ENCODE results near the gene ZNF625.

ZNF625 gene

DNA sequence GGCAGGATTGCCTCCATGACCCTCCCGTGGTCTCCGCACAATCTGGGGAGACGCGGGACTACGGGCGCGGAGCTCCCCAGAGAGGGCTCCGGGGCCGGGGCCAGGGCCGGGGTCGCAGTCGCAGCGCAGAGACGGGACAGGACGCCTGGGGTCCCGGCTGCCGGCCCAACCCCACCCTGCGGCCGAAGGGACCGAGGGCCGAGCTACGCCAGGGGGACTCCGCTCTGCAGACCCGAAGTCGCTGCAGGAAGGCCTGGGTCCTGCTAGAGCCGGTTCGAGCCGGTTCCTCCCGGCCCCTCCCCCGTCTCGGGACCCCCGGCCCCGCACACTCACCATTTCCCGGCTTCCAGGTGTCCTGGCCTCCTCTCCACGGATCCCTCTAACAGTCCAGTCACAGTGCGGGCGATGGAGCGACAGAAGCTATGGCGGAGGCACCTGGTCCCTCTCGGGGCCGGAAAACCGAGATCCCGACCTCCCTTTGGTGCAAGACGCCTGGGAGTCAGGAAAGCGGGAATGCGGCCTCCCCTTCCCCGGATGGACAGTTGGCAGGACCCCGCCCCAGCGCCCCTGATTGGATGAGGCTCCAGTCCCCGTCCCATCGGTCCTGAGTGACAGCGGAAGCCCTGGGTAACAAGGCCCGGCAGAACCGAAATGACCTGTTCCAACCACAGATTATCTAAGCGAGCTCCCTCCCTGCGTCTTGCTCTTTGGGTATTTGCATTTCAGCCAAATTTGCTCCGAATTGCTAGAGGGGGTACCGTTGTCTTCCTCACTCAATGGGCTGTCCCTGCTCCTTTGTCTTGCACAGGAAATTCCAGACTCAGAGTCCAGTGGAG, at the start of gene ZNF625:
TSS of gene ZNF625 (minus strand) at position 512 of the 836 bp plus-strand sequence. CDS start at position 336, 176 bp downstream.
- peak in 1 of 3 experiments; percentile 47 for DNase-seq (ENCODE audit: low read depth in 3 of 3)

GRCh38 chr19:12205296-12205695, 48.8 kb upstream of the ZNF625 start:
- DNase-seq (ENCODE audit: low read depth in 3 of 3): no peak

- DNase-seq (ENCODE audit: low read depth in 3 of 3): peak; percentile 23 to 50 (median 30)
Measured at GRCh38 chr19:12202250-12202649, 45.7 kb upstream of the ZNF625 start.

DNA sequence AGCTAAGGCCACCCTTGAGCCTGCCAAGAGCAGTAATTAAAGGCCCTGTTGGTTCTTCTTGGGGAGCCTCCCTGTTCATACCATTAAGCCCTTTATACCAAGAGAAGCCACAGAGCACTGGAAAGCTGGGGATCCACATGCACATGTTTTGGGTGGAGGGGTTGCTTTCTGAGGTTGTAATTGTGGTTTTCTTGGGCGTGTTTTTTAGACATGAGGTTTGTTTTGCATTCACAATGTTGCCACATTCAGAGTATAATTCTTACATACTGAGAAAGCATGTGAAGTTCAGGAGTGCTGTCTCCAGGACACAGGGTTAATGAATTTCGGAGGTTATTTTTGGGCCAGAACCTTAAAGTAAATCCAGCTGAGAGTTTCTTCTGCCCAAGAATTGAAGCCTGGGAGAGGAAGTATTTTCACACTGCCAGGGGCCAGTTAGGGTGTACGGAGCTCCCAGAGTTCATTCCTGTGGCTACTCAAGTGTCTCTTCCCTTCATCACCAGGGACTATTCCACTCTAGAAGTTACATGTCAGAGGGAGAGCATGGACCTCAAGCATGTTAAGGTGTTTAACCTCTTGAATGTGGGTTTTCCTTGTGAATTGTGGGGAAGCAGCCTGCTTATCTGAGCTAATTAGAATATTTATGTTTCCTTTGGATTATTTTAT, 43.4 kb upstream of the ZNF625 start:
- no peak for DNase-seq (ENCODE audit: low read depth in 3 of 3)

DNA sequence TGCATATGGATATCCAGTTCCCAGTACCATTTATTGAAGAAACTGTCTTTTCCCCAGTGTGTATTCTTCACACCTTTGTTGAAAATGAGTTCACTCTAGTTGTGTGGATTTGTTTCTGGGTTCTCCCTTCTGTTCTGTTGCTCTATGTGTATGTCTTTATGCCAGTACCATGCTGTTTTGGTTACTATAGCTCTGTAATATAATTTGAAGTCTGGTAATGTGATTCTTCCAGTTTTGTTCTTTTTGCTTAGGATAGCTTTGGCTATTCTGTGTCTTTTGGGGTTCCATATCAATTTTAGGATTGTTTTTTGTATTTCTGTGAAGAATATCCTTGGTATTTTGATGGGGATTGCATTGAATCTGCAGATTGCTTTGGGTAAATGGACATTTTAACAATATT, 41.6 kb upstream of the ZNF625 start:
- no peak for DNase-seq (ENCODE audit: low read depth in 3 of 3)

GRCh38 chr19:12194827-12195731, 38.5 kb upstream of the ZNF625 start:
- DNase-seq (ENCODE audit: low read depth in 3 of 3): peak; percentile 55 to 75 (median 64)

DNA sequence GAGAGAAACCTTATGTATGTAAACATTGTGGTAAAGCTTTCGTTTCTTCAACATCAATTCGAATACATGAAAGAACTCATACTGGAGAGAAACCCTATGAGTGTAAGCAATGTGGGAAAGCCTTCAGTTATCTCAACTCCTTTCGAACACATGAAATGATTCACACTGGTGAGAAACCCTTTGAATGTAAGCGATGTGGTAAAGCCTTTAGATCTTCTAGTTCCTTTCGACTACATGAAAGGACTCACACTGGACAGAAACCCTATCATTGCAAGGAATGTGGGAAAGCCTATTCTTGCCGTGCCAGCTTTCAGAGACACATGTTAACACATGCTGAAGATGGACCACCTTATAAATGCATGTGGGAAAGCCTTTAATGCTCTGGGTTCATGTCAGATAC, 31.1 kb upstream of the ZNF625 start:
- no peak for DNase-seq (ENCODE audit: low read depth in 3 of 3)

GRCh38 chr19:12180377-12180776, 23.8 kb upstream of the ZNF625 start:
- no peak for DNase-seq (ENCODE audit: low read depth in 3 of 3)

- no peak for DNase-seq (ENCODE audit: low read depth in 3 of 3)
Measured at GRCh38 chr19:12166626-12167025, 10.1 kb upstream of the ZNF625 start.

DNA sequence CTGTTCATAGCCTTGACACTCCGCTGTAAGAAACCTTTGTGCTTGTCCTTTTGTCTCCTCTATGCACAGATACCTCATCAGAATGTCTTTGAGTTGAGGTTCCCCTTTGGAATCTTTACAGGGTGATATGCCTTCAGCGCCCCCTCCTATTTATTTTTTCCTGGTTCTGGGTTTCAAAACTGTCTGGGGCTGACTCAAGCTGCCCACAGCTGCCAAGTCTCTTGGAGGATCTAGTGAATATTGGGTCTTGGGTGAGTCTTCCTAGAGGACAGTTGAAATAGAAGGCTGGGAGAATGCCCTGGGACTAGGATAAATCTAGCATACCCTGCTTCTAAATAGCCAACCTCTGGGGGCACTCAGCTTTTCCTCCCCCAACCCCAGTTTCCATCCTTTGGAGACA, 7.3 kb upstream of the ZNF625 start:
- DNase-seq (ENCODE audit: low read depth in 3 of 3): no peak

DNA sequence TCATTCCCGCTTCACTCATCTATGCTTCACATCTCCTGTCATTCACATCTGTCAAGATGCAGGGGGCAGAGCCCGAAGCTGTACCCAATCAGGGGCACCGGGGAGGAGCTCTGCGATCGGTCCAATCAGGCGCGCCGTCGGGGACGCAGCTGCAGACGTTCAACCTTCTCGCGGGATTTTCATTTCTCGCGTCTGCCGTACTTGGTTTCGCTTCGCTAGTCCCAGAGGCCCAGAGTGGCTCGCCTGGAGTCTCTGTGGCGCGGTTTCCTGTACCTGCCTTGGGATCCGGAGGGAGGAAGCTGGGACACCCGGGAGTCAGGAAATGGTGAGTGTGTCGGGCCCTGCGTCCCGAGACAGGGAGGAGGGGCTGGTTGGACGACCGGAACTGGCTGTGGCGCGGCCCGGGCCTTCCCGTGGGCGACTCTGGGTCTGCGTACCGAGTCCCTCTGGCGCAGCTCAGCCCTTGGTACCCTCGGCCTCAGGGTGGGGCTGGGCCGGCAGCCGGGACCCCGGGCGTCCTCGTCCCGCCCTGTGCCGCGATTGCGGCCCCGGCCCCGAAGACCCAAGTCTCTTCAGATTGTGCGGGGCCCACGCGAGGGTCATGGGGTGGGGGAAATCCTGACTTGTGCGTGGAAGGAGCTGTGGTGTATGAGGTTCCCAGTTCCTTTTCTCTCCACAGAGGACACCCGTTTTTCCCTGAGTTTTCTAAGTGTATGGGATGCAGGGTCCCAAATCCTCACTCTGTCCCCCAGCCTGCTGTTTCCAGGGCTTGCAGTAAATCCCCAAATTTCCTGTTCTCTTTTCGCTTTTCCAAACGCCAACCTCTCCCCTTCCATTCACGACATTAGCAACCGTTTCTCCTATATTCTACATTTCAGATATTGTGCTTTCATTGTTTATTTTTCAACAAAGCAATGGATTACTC, 6.6 kb upstream of the ZNF625 start, which contains the start of gene ZNF136:
TSS of gene ZNF136 (plus strand) at position 215 of the 925 bp plus-strand sequence. CDS start at position 323, 108 bp downstream.
- peak; percentile 87 to 93 (median 90) for DNase-seq (ENCODE audit: low read depth in 3 of 3)

DNA sequence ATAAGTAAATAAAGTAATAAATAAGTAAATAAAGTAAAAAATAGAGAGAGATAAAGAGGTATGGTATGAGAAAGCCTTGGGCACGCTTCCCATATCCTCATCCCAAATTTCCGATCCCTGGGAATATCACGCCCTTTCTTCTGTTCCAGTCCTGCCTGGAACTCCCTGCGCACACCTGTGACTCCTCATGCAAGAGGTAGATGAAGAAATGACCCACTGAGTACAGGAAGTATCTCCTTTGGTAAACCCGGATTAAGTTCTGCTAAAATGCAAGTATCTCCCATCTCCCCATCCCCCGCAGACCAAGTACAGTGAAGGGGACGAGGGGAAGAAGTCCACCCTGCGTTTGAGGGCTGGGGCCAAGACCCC, 6.0 kb upstream of the ZNF625 start:
- DNase-seq (ENCODE audit: low read depth in 3 of 3): no peak

- no peak for DNase-seq (ENCODE audit: low read depth in 3 of 3)
Measured at GRCh38 chr19:12159773-12160414, 3.4 kb upstream of the ZNF625 start.

GRCh38 chr19:12155324-12155860, 1.1 kb downstream of the ZNF625 start:
- no peak for DNase-seq (ENCODE audit: low read depth in 3 of 3)

DNA sequence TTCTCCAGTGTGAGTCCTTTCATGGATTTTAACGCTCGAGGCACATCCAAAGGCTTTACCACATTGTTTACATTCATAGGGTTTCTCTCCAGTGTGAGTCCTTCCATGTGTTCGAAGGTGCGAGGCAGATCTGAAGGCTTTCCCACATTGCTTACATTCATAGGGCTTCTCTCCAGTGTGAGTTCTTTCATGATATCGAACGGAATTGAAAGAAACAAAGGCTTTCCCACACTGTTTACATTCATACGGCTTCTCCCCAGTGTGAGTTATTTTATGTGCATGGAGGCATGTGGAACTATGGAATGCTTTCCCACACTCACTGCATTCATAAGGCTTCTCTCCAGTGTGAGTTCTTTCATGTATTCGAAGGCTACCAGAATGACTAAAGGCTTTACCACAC, 11.2 kb downstream of the ZNF625 start:
- no peak for DNase-seq (ENCODE audit: low read depth in 3 of 3)

DNA sequence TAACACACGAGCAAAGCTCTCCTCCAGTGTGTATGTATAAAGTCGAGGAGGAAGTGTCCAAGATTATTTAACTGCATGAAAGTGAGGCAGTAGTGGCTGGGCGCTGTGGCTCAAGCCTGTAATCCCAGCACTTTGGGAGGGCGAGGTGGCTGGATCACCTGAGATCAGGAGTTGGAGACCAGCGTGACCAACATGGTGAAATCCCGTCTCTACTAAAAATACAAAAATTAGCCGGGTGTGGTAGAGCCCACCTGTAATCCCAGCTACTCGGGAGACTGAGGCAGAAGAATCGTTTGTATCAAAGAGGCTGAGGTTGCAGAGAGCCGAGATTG, 15.2 kb downstream of the ZNF625 start:
- no peak for DNase-seq (ENCODE audit: low read depth in 3 of 3)

GRCh38 chr19:12140545-12141404, 15.8 kb downstream of the ZNF625 start:
- DNase-seq (ENCODE audit: low read depth in 3 of 3): peak; percentile 76 to 82 (median 76)

GRCh38 chr19:12139885-12140544, 16.5 kb downstream of the ZNF625 start, which contains the start of gene ZNF20:
ZNF20 (minus strand) TSS chr19:12140350; CDS start chr19:12140182, 168 bp downstream.
- DNase-seq (ENCODE audit: low read depth in 3 of 3): peak; percentile 84 to 93 (median 86)

DNA sequence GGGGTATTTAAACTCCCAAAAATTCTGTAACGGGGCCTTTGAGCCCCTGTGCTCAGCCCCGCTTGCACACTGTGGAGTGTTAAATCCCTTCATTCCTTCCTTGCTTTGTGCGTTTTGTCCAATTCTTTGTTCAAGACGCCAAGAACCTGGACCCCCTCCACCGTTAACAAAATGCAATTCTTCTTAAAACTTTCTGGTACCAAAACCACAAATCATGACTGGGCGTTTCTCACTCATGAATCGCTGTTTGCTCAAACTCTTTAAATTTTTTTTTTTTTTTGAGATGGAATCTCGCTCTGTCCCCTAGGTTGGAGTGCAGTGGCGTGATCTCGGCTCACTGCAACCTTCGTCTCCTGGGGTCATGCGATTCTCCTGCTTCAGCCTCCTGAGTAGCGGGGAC, 17.3 kb downstream of the ZNF625 start:
- no peak for DNase-seq (ENCODE audit: low read depth in 3 of 3)

Data from stimulated activated CD4-positive, alpha-beta T cell treated with anti-CD3 and anti-CD28 coated beads, TNF-alpha, amount 100 ng/mL, for 24 hours (primary cell).